Kasumi-1 (cell line): ENCODE measurements around the gene HLCS.
A peak's percentile ranks its signal among the peaks of the same experiment; 100 is the strongest.
"Not testable (repeated sequence)": the region's sequence is repeated elsewhere in the genome, so short reads cannot be mapped to it uniquely, and the experiment has no call there.

ENCODE experiments used
- DNase-seq, 2 experiments: peaks; one replicate each; lab custom pipeline; 2025; lab: John Stamatoyannopoulos, UW

HLCS gene

DNA sequence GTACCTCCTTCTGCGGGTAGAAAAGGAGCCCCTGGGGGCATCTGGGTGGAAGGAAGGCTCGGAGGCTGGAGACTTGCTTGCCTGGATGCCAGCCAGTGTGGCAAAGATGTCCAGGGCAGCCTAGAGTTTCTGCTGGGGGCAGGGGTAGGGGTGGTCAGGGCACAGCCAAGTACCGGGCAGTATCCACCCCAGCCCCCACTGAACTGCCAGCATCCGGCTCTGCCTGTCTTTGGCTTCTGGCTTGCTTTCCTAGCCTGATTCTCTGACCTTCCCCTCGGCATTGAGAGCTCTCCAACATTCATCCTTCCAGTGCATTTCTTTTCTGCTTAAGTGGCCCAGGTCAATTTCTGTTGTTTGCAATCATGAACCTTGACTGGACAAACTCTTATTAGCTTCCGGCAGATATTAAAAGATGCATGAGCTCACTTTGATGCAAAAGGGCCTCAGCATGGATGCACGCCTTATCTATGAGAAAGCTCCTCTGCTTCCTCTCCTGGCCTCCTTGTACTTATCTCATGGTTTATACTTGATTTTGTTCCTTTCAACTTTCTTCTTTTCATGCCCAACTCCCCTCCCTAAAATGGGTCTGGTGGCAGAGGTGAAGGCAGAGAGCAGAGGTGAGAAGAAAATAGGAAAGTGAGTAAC, 116.9 kb downstream of the HLCS start:
- DNase-seq, result no peak

DNA sequence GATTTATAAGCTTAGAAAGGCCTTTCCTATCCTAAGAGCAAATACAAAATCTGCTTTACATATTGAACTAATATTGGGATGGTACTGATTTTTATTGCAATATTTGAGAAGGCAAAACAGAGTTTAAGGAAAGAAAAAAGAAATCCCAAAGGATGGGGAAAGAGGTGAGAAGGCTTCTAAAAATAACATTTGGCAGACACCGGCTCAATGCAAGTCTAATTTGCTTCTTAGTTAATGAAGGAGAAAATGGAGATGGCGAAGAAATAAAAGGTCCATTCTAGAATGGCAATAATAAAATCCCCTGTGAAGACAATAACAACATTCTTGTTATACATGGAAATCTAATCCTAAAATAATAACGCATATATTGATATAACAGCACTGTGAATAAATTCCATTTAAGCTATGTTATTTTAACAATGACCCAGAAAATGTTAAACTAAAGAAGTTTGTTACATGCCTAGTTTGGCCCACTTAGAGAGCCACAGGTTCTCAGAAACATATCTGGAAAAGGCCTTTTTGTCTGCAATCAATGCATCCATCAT, 117.7 kb downstream of the HLCS start:
- DNase-seq, result no peak

DNA sequence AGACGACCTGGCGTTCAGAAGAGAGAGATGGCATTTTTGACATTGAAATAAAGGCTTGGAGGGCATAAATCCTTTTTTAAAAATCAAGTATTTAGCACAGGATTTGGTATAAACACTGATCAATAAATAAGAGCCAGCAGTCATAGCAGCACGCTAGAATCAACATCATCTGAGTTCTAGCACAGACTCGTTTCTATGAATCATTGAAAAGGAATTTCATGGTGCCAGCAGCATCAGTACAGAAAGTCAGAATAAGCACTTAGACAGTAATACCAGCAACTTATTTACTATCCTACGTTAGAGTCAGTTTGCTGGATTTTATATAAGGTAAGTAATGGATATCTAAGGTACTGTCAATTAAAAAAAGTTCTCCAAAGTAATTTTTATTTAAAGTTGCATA, 119.3 kb downstream of the HLCS start:
- no peak for DNase-seq

DNA sequence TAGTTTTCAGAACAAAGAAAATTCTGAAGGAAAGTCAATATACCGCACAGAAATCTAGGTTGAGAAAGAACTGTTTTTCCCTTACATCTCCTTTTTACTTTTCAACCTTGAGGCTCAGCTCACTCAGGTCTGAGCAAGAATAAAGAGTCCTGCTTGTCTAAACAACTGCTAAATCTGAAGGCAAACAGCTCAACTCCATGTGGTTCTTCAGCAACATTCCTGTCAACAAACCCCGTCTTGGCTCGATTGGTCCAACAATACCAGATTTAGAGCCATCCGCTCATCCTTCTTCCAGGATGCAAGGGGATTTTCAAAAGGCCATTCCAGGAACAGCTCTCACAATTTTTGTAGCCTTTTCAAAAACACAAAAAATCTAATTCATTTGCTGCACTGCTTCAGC, 119.8 kb downstream of the HLCS start:
- DNase-seq, result no peak

DNA sequence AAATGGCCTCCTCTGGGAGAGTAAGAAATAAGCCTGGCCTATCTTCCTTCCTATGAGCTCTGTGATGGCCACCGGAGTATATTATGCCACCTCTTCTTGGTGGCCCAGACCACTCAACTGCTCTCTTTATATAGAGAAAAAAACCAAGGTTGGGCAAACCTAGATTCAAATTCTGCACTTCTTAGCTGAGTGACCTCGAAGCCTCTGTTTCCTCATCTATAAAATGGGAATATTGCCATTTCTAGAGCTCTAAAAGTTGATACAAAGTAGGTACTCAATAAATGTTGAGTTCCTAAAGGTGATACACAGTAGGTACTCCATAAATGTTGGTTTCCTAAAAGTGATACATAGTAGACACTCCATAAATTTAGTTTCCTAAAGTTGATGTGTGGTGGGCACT, 120.7 kb downstream of the HLCS start:
- DNase-seq, result no peak

- no peak for DNase-seq
Observed at GRCh38 chr21:36845070-36845469, 121.4 kb downstream of the HLCS start.

DNA sequence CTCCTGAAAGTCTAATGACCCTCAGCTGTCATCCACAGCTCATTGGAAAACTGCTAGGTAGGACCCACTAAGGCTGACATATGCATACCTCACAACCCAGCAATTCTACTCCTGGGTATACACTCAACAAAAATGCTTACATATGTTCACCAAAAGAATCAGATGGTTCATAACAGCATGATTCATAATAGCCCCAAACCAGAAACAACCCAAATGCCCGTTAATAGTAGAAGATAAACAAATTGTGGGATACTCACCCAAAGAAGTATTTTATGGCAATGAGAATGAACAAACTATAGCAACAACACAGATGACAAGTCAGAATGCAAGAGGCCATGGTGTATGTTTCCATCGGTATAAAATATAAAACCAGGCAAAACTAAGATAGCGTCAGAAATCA, 124.6 kb downstream of the HLCS start:
- DNase-seq, result no peak

DNA sequence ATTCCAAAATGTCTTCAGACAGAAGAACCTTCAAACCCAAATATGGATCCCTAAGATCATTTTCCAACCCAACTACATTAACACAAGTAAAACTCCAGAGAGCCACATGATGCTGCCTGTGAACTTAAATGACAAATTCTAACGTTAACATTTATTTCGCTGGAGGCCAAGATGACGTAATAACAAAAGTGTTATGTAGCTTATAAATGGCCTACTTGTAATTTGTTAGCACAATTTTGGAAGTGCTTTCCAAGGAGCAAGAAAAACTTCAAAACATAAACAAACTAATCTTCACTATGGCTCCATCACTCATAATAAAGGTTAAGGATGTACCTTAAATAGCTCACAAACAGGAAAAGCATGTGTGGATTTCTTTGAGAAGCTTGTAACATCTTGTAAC, 126.7 kb downstream of the HLCS start:
- no peak for DNase-seq

GRCh38 chr21:36839123-36839522, 127.3 kb downstream of the HLCS start:
- no peak for DNase-seq

DNA sequence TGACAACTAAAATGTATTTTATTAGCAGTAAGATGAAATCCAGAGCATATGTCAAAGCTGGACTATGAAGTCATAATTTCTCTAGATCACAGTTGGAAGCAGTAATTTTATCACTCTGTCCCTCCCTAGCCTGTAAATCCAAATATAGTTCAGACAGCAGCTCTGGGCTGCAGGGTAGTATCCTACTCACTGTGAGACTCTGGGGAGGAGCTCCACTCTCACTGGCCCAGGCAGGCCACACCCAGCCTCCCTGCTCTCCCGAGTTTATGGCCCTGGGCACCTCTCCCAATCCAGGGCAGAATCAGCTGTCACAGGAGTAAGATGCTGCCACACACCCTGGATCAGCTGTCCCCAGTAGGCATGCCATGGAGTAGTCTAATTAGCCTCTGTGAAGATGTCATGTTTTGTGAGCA, 131.1 kb downstream of the HLCS start:
- no peak for DNase-seq

GRCh38 chr21:36834192-36834591, 132.3 kb downstream of the HLCS start:
- no peak for DNase-seq

DNA sequence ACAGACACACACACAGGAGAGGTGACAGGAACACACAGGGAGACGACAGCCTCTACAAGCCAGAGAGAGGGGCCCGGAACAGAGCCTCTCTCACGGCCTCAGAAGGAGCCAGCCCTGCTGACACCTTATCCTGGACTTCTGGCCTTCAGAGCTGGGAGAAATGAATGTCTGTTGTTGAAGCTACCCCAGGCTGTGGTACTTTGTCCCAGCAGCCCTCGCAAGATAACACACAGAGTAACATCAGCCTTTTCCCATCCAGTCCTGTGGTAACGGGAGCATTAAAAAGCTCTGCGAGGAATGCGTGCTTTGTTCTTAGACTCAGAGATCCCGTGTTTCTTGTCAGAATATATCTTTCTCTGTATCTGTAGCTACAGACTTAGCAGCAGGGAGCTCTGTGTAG, 136.4 kb downstream of the HLCS start:
- DNase-seq, result no peak

DNA sequence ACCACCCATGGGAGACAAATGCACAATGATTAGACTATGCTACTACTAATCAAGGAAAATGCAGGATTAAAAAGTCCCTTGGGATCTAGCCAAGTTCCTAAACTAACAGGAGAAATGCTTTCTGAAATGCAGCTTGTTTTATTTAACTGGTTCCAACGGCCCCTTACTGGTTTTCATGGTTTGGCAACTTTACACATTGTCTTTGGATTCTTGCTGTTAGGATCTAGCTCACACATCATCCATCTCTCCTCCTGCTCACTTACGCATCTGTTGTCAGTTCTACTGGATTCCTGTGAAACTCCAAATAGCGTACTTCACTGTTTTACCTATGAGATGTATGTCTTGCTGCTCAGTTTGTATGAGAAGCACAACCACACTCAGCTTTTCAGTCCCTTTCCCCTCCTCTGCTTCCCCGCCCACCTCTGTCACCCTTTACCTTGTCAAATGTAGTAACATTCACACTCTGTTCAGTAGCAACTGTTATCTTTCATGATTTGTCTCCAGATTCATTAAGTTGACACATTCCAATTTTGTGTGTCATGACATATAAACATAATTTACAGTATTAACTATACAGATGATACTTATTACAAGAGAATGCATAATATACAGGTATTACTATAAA, 137.5 kb downstream of the HLCS start:
- DNase-seq, result no peak

- DNase-seq, result no peak
Observed at GRCh38 chr21:36828208-36828607, 138.3 kb downstream of the HLCS start.

DNA sequence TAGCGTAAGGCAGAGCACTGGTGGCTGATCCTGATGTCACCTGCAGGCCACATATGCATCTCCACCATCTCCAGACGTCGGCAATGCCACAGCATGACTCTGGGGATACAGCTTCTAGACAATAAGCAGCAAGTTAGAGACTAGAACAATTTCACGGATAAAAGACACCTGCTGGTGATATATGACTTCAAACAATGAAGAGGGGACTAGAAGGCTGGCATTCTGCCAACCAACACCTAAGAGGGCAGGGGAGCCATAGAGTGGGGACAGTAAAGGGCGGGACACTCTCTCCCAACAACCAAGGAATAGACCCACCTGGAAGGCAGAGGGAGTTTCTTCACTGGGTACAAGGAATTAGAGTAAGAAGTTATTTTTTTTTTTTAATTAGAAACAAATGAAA, 140.8 kb downstream of the HLCS start:
- DNase-seq, result no peak

DNA sequence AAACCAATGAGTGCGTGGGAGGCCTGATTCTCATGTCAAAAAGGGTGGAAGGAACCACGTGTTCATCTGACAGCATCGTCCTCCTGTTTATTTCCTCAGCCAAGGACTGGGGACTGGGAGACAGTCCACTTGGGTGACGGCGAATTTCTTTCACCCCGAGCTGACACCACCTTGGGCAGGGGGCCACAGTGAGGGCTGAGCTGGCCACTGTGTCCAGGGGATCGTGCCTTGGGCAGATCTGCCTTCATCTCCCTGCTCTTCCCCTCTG, 145.5 kb downstream of the HLCS start:
- no peak for DNase-seq

- peak; percentile 33 for DNase-seq
Observed at GRCh38 chr21:36820176-36821031, 146.1 kb downstream of the HLCS start.

DNA sequence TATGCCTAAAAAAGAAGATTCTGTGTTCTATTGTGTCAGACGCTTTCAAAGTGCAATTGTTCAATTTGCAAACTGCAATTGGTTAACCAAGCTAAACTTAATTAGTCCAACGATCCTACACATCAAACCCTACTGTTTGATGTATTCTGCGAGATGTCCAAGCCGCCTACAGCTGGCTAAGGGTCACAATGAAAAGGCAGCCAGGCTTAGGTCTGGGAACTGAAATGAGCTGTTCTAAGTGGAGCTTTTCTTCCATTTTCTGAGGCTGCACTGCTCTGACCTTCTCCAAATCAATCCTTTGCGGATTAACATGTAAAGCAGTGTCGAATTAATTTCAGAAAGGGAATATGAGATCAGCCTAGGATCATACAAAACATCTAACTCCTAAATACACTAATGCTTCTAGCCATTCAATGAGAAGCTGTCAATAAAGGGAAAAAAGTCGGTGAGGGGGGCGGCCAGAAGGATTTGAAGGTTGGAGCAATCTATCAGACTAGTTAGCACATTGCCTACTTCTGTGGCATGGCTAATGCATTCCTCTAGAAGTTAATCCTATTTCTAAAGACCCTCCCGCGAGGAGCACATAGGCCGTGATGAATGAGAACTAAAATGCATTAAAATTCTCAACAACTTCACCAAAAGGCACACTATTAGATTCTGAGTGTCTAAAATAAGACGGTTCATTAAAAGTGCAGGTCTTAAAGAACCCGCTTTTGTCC, 148.6 kb downstream of the HLCS start:
- DNase-seq, result no peak

DNA sequence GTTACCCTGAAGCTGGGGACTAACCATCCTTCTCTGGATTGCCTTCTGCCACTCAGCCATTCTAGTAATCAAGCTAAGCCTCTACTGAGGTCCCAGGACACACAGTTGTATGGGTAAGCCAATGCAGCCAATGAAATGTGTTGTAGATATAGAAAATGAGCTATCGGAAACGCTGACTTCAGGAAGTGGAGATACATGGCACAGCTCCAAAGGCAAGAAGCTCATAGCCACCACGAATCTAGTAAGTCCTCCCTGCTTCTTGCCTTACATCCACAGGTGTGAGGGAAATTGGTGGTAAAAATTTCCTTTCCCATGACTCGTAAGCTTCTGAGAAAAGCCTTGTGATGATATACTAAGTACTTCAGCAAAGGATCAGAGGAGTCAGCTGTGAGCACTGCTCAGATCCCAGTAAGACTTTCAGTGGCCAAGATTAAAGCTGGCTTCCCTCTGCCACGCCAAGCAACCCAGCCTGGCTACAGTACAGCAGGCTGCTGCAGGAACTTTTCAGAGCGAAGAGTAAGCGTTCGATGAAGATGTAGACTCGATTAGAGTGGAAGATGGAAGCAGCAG, 149.8 kb downstream of the HLCS start:
- no peak for DNase-seq

DNA sequence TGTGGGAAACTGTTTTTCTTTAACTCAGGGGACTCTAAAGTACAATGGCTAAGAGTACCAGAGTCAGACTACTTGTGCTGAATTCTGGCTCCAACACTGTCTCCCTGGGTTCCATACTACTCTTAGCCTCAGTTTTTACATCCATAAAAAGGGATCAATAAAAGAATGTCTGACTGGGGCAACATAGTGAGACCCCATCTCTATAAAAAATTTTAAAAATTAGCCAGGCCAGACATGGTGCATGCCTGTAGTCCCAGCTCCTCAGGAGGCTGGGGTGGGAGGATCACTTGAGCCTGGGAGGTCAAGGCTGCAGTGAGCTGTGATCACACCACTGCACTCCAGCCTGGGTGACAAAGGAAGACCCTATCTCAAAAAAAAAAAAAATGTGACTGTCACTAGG, 150.4 kb downstream of the HLCS start:
- not testable (repeated sequence) for DNase-seq

DNA sequence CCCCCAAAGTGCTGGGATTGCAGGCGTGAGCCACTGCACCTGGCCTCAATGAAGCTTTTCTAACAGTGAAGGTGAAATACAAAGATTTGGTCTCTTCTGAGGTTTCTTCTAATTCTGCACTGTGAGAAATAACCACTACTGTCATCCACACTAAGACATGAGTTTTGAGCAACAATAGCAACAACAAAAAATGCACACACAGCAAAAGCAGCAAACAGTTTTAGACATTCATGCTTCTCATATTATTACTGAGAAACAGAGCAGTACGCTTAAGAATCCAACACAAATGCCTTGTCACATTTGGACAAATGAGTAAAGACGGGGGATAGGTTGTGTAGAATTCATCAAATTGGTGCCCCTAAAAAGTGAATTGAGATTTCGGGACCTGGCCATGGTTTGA, 151.2 kb downstream of the HLCS start:
- no peak for DNase-seq

DNA sequence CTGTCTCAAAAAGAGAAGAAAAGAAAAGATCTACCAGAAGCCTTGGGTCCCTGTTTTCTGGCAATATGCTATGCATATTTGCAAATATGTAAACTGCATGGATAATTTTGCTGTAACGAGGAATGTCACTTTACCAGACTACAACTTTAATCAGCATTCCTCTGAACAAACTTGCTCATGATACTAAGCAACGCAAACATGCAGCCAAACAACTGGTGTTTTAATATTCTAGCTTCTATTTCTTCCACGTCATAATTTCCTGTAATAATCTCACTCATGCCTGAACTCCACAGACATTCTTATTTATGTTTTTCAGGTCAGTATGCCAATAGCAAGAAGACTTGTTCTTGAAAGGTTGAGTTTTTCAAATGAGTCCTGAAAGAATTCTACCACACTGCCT, 153.4 kb downstream of the HLCS start:
- DNase-seq, result no peak
